IPS DF 4.7 (cell line): Measurements from ENCODE around the gene TIMM10.
A peak's percentile ranks its signal among the peaks of the same experiment; 100 is the strongest.

Source experiments
- DNase-seq: peaks from one replicate; pipeline ENCODE4 v3.0.0-alpha.2; 2013; ENCODE audit warnings: low spot score; ENCODE audit errors: extremely low read depth

TIMM10 gene

DNA sequence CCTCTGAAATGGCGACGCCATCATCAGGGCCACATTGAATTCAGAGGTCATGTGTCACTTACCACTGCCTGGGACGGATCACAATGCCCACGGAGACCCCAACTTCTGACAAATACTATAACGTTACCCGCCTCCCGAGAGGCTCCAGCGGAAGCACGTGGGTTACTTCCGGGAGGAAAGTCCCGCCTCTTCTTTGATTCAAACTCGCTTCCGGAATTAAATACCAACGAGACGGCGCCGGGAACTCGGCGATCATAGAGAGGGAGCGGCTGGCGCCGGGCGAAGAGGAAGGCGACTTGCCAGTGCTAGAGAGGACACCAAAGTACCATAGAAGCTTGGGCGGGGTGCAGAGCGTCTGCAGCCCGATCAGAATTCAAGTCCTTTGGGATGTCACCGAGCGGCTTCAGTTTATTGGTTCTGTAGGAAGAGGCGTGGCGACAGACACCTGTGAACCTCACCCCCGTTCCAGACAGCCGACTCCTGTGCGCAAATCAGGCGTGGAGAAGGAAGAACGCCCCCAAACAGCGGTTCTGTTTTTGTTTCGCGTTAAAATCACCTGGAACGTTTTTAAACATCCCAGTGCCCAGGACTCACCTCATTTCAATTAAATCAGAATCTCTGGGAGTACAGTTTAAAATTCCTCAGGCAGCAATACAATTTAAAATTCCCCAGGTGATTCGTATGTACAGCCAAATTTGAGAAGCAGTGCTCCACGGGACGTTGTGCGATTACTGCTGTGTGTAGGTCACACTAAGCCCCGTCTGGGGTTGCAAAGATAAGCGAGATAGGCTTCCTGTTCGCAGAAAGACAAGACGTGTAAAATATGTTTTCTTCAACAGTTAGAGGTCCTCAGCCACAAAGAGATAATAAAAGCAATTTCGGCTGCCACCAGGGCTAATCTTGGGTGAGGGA, at the start of gene TIMM10:
TSS of gene TIMM10 (minus strand) at position 159 of the 912 bp plus-strand sequence. CDS start 565 bp downstream, outside the sequence.
- DNase-seq = peak; percentile 99

- no peak for DNase-seq
Observed at GRCh38 chr11:57574061-57574460, 43.5 kb upstream of the TIMM10 start.

GRCh38 chr11:57571606-57572005, 41.1 kb upstream of the TIMM10 start:
- no peak for DNase-seq

DNA sequence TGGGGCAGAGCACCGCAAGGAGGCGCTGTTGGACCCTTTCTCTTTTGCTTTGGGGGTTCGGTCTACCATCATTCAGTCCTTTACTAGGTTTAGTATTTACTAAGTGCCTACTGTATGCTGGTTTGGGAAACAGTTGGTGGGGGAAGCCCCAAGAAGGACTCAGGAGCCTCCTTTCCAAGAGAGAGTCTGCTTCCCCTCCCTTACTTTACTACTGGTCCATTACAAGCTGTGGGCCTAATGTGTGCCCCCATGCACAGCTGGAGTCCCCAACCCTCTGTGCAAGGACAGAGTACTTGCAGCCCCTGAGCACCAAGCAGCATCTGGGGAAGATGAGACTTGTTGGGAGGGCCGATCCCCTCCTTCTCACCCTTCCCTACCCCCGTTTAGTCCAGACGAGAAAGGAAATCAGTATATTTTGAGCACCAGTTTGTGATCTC, 37.8 kb upstream of the TIMM10 start:
- DNase-seq = peak; percentile 51

- DNase-seq = no peak
Observed at GRCh38 chr11:57567515-57568329, 37.2 kb upstream of the TIMM10 start, which contains the start of gene UBE2L6. Gene UBE2L6, minus strand, starts transcription at chr11:57567672. Its CDS starts 61 bp downstream, at chr11:57567611.

DNA sequence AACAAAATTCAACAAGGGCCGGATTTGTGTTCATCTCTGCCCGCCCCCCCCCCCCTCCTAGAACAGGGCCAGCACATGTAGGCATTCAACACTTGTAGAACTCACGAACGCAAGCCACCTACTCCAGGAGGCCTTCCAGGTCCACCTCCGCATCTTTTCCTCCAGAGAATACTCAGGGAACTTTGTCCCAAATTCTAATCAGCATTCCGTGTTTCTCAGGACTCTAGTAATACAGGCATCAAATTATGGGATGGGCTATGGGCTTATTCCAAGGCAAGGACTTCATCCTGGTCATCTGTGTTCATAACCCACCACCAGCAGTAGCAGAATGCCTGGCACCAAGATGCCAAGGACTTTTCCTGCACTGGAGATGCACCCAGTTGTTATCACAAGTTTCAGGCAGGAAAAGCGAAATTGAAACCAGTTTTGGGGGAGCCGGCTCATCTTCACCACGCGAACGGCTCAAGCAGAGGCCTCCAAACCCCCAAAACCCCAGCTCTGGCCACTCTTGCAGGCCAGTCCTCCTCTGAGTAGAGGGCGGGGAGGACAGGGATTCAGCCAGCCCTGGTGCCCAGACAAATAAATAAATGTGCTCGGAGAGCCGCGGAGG, 36.5 kb upstream of the TIMM10 start:
- no peak for DNase-seq

DNA sequence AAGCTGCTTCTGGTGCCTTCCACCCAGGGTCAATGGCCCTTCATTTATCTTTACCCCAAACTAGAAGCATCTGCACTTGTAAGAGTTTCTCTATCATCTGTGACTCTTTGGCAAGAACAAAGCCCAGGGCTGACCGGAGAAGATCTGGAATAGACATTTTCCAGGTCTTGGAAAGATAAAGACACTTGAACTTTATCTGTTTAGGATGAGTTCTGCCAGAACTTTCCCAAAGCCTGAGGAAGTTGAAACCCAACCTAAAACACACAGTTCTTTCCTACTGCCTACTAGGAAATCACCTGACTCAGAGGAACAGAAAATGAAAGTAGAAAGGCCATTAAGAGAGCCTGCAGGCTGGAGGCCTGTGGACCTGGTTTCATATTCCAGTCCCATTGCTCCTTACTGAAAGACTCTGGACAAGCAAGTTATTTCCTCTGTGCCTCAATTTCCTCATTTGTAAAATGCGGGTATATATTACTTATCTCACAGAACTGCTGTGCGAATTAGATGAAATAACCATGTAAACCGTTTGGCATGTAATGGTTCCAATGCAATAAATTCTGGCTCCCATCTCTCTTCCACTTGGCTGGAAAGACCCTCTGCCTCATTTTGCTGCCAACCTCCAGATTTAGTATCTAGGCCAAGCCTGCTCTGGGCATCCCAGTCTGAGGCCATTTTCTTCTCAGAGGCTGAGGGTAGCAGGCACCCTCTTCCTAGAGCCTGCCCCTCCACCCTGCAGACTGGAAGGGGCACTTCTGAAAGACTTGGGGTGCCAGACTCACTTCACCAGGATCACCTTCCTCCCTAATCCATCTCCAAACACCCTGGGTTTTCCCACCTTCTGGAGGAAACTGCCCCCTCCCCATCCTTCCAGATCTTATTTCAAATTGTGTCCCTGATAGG, 35.7 kb upstream of the TIMM10 start:
- no peak for DNase-seq

DNA sequence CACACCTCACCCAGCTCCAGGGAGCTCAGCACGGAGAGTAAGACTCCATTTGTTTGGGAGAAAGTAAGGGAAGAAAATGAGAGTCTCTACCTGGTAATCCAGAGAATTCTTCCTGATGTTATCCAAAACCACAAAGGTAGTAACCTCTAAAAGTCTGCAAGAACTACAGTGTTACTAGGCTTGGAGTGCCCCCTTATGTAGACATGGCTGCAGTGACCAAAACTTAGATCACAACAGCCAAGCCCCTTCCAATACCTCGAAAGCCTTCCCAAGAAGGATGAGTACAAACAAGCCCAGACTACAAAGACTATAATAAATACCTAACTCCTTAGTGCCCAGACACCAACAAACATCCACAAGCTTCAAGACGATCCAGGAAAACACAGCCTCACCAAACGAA, 32.0 kb upstream of the TIMM10 start:
- no peak for DNase-seq

DNA sequence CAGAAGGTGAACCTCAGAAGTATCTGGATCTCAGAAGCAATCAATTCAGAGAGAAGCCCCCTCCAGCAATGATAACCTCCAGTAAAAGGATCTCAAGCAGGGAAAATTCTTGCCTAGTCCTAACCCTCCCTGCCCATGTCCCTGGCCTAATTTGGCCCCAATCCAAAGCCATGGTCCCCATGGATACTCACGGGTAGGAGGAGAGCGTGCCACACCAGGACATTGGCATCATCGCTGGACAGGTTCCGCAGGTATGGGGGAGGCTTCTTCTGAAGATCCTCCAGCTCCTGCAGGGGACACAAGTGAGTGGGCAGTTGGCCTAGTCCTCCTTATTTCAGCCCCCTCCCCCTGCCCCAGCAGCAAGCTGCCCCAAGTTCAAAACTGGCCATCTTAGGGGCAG, 29.6 kb upstream of the TIMM10 start:
- no peak for DNase-seq

- no peak for DNase-seq
Observed at GRCh38 chr11:57556041-57556440, 25.5 kb upstream of the TIMM10 start.

DNA sequence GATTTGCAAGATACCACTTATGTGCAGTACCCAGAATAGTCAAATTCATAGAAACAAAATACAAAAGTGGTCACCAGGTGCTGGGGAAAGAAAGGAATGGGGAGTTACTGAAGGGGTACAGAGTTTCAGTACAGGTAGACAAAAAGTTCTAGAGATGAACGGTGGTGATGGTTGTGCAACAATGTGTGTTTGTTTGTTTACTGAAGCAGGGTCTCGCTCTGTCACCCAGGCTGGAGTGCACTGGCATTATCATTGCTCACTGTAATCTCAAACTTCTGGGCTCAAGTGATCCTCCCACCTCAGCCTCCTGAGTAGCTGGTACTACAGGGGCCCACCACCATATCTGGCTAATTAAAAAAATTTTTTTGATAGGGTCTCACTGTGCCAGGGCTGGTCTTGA, 24.8 kb upstream of the TIMM10 start:
- DNase-seq = no peak

DNA sequence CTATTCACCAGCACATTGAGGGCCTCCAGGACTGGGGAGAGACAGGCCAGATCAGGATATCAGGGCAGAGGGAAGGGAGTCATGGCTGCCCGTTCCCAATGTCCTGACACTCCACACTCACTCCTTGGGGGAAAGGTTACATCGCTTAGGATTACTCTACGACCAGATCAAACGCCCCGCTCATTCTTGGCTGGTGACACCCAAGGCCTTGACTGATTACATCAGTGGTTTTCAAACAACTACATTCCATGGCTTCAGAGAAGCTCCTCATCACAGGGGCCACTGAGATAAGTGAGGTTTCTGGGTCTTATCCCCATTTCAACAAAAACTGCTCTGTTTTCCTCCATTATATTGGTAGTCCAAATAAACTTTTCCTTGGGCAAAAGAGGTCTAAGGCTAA, 21.9 kb upstream of the TIMM10 start:
- no peak for DNase-seq

DNA sequence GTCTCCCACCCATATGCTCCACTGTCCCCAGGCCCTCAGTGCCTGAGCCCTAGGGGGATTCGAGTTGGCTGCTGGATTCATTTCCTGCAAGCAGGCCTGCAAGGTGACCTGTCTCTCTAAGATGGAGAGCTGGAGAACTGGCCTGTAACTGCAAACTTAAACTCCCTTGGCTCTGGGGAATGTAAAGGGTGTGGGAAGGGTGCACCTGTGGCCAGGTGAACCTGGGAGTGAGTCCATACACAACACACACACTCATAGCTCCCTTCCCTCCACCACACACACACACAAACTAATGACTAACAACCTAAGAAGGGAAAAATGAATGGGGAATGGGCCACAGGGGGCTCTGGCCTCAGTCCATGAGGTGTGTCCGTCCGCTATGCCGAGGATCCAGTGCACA, 21.4 kb upstream of the TIMM10 start:
- no peak for DNase-seq

DNA sequence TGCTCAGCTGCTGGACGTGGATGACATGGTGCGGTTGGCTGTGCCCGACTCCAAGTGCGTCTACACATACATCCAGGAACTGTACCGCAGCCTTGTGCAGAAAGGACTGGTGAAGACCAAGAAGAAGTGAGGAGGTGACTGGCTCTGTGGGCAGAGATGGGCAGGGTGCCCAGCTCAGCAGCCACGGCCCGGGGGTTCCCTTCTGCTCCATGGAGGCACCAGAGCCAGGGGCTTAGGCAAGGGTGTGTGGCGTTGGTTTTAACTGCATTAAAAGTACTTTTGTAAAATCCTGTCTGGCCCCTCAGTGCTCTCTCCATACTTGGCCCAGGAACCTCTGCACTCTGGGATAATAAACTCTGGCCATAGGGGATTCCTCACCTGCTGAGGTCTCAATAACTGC, 19.4 kb upstream of the TIMM10 start:
- DNase-seq = no peak

- no peak for DNase-seq
Observed at GRCh38 chr11:57547854-57548377, 17.4 kb upstream of the TIMM10 start.

DNA sequence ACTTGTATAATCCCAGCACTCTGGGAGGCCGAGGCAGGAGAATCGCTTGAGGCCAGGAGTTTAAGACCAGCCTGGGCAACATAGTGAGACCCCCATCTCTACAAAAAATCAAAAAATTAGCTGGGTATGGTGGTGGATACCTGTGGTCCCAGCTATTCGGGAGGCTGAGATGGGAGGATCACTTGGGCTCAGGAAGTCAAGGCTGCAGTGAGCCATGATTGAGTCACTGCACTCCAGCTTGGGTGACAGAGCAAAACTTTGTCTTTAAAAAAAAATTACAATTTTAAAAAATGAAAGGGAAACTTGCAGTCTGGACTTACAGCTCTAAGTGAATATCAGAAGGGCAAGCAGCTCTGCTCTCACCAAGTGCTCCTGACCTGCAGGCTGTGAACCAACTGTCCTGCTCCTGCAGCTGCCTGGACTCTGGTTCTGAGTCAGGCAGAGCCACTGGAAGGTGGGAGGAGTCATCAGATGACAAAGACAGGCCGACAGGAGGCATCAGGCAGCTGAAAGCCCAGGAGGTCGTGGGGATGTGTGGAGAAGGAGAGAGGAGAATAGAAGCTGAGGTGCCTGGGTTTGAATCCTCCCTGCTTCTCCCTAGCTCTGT, 16.4 kb upstream of the TIMM10 start:
- DNase-seq = no peak

- DNase-seq = no peak
Observed at GRCh38 chr11:57546451-57546850, 15.9 kb upstream of the TIMM10 start.

DNA sequence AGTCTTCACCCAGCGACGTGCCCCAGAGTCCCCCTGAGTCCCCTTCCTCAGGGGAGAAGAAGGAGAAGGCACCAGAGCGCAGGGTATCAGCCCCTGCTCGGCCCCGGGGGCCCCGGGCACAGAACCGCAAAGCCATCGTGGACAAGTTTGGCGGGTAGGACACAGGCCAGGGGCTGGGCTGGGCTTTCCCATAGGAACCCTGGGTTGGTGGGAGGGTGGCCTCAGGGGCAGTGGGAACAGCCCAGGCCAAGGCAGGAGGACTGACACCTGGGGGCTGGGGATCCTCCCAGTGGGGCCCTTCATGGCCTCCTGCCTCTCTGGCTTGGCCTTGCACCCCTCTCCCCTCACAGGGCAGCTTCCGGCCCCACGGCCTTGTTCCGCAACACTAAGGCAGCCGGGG, 15.3 kb upstream of the TIMM10 start:
- DNase-seq = no peak

DNA sequence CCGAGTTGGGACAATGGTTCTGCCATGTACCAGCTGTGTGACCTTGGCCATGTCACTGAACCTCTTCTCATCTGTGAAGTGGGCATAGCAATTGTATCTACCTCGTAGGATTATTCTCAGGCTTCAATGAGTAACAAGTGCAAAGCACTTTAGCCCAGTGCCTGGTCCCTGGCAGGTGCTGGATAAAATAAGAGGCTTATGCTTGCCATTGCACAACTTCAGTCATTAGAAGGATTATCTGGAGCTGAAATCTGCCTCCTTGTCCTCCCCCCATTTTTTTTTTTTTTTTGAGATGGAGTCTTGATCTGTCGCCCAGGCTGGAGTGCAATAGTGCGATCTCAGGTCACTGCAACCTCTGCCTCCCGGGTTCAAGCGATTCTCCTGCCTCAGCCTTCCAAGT, 14.0 kb upstream of the TIMM10 start:
- DNase-seq = no peak

DNA sequence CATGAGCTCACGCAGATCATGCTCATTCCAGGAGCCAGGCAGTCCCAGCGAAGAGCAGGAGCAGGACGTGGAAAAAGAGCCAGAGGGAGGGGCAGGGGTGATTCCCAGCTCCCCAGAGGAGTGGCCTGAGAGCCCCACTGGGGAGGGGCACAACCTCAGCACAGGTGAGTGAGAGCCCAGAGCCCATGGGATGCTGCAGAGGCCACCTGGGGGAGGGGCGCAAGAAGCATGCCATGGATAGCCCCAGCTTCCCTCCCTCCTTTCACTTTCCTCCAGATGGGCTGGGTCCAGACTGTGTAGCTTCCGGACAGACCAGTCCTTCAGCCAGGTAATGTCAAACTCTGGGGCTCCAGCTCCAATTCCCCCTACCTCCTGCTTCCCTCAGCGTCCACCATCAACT, 13.0 kb upstream of the TIMM10 start:
- no peak for DNase-seq
